ENCODE data around the gene GHR.

GHR gene

GRCh38 chr5:42492974-42493373, 69.7 kb downstream of the GHR start:
- H3K27me3 ChIP-seq (ENCODE audit: control insufficient read depth in 5 of 5, insufficient read depth in 4 of 5, low read length in 5 of 5) = no peaks in the 10 kb centered on the region
- H3K4me1 ChIP-seq (ENCODE audit: control insufficient read depth in 5 of 5, insufficient read depth in 5 of 5, low read length in 5 of 5) = peaks cover 0 to 56% (median 43%) of the 10 kb centered on the region in 5 donors

GRCh38 chr5:42494414-42494813, 71.2 kb downstream of the GHR start:
- Histone ChIP-seq H3K36me3 (ENCODE audit: control insufficient read depth in 5 of 5, insufficient read depth in 5 of 5, low read length in 5 of 5) (peaks cover 0 to 6% (median 0%) of the 10 kb centered on the region in 5 donors), H3K4me3 (ENCODE audit: low read depth in 1 of 5, low read length in 5 of 5) (no peak overlapping the region), H3K27ac (ENCODE audit: low read depth, low read length) (peak overlapping the region; percentile 55), H3K9ac (ENCODE audit: low read length in 5 of 5) (no peak overlapping the region), H3K4me1 (ENCODE audit: control insufficient read depth in 5 of 5, insufficient read depth in 5 of 5, low read length in 5 of 5) (peaks cover 0 to 64% (median 49%) of the 10 kb centered on the region in 5 donors), H3K27me3 (ENCODE audit: control insufficient read depth in 5 of 5, insufficient read depth in 4 of 5, low read length in 5 of 5) (no peaks in the 10 kb centered on the region), H3K9me3 (ENCODE audit: control insufficient read depth in 5 of 5, low read length in 5 of 5) (no peaks in the 10 kb centered on the region)

More at GRCh38 chr5:42492974-42493373, 69.7 kb downstream of the GHR start:
- Histone ChIP-seq H3K9ac (ENCODE audit: low read length in 5 of 5) (no peak overlapping the region), H3K36me3 (ENCODE audit: control insufficient read depth in 5 of 5, insufficient read depth in 5 of 5, low read length in 5 of 5) (peaks cover 0 to 17% (median 2%) of the 10 kb centered on the region in 5 donors), H3K27ac (ENCODE audit: low read depth, low read length) (peak overlapping the region; percentile 74), H3K9me3 (ENCODE audit: control insufficient read depth in 5 of 5, low read length in 5 of 5) (no peaks in the 10 kb centered on the region), H3K4me3 (ENCODE audit: low read depth in 1 of 5, low read length in 5 of 5) (no peak overlapping the region)

GRCh38 chr5:42495914-42496313, 72.7 kb downstream of the GHR start:
- Histone ChIP-seq H3K9me3 (ENCODE audit: control insufficient read depth in 5 of 5, low read length in 5 of 5) (no peaks in the 10 kb centered on the region), H3K27me3 (ENCODE audit: control insufficient read depth in 5 of 5, insufficient read depth in 4 of 5, low read length in 5 of 5) (no peaks in the 10 kb centered on the region), H3K4me1 (ENCODE audit: control insufficient read depth in 5 of 5, insufficient read depth in 5 of 5, low read length in 5 of 5) (peaks cover 0 to 72% (median 48%) of the 10 kb centered on the region in 5 donors), H3K9ac (ENCODE audit: low read length in 5 of 5) (no peak overlapping the region), H3K4me3 (ENCODE audit: low read depth in 1 of 5, low read length in 5 of 5) (no peak overlapping the region), H3K27ac (ENCODE audit: low read depth, low read length) (peak overlapping the region; percentile 25), H3K36me3 (ENCODE audit: control insufficient read depth in 5 of 5, insufficient read depth in 5 of 5, low read length in 5 of 5) (peaks cover 0 to 4% (median 0%) of the 10 kb centered on the region in 5 donors)

DNA sequence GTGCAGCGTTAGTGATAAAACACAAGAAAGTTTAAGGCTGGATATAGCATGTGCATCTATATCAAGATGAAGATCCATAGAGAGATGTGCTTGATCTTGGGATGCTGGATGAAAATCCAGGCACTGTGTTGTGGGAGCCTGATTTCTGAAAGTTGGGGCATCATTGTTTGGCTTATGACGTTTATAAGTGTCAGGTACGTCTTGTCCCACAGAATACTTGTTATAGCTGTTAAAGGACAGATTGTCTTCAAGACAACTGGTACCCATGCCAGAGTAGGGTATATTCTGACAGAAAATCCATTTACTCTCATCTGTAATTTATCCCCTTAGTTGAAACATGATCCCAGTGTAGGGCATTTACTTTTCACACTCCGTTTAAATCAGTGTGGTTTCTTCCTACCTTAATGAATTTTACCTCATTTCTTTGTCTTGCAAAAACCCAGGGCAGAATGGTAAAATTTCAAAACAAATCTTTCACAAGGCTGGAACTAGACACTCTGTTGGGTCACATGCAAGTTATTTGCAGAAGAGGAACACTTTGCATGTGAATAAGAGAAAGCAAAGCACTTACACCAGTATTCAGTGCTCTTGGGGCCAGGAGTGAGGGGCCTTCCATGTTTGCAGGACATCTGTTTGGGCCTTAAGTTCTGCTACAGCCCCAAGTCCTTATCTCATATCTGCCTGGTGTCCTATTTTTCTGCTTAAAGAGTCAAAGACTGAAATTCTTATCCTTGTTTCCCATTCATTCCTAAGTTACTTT, 73.3 kb downstream of the GHR start:
- H3K9me3 ChIP-seq (ENCODE audit: control insufficient read depth in 5 of 5, low read length in 5 of 5) = no peaks in the 10 kb centered on the region

DNA sequence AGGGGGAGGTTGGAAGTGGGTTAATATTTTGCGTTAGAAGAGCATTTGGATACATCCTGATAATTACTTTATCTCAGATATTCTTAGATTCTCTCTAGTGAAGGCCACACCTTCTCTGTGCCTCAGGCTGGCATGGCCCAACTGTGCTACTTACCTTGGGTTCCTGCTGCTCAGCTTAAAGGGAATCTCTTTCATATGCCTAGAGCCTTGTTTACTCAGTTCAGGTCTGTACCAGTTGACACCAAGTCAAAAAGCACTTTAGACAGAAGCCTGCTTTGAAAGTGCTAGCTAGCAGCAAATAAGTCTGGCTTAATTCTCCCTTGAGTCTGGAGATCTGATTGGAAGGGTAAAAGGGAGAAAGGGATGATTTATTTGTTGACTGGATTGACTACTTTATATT, 74.8 kb downstream of the GHR start:
- Histone ChIP-seq H3K4me1 (ENCODE audit: control insufficient read depth in 5 of 5, insufficient read depth in 5 of 5, low read length in 5 of 5) (peaks cover 0 to 60% (median 32%) of the 10 kb centered on the region in 5 donors), H3K9ac (ENCODE audit: low read length in 5 of 5) (no peak overlapping the region)

More for the DNA sequence above, 73.3 kb downstream of the GHR start:
- no peak overlapping the region for H3K9ac ChIP-seq (ENCODE audit: low read length in 5 of 5)
- H3K27me3 ChIP-seq (ENCODE audit: control insufficient read depth in 5 of 5, insufficient read depth in 4 of 5, low read length in 5 of 5) = no peaks in the 10 kb centered on the region
- H3K4me3 ChIP-seq (ENCODE audit: low read depth in 1 of 5, low read length in 5 of 5) = no peak overlapping the region
- peak overlapping the region; percentile 25 for H3K27ac ChIP-seq (ENCODE audit: low read depth, low read length)
- no peaks in the 10 kb centered on the region for H3K36me3 ChIP-seq (ENCODE audit: control insufficient read depth in 5 of 5, insufficient read depth in 5 of 5, low read length in 5 of 5)
- peaks cover 0 to 67% (median 41%) of the 10 kb centered on the region in 5 donors for H3K4me1 ChIP-seq (ENCODE audit: control insufficient read depth in 5 of 5, insufficient read depth in 5 of 5, low read length in 5 of 5)

GRCh38 chr5:42499016-42499415, 75.8 kb downstream of the GHR start:
- H3K4me1 ChIP-seq (ENCODE audit: control insufficient read depth in 5 of 5, insufficient read depth in 5 of 5, low read length in 5 of 5) = peaks cover 0 to 61% (median 41%) of the 10 kb centered on the region in 5 donors
- H3K4me3 ChIP-seq (ENCODE audit: low read depth in 1 of 5, low read length in 5 of 5) = no peak overlapping the region
- H3K27ac ChIP-seq (ENCODE audit: low read depth, low read length) = peak overlapping the region; percentile 40
- no peaks in the 10 kb centered on the region for H3K9me3 ChIP-seq (ENCODE audit: control insufficient read depth in 5 of 5, low read length in 5 of 5)
- no peak overlapping the region for H3K9ac ChIP-seq (ENCODE audit: low read length in 5 of 5)
- H3K27me3 ChIP-seq (ENCODE audit: control insufficient read depth in 5 of 5, insufficient read depth in 4 of 5, low read length in 5 of 5) = no peaks in the 10 kb centered on the region
- H3K36me3 ChIP-seq (ENCODE audit: control insufficient read depth in 5 of 5, insufficient read depth in 5 of 5, low read length in 5 of 5) = no peaks in the 10 kb centered on the region

More for the DNA sequence above, 74.8 kb downstream of the GHR start:
- H3K36me3 ChIP-seq (ENCODE audit: control insufficient read depth in 5 of 5, insufficient read depth in 5 of 5, low read length in 5 of 5) = no peaks in the 10 kb centered on the region
- H3K9me3 ChIP-seq (ENCODE audit: control insufficient read depth in 5 of 5, low read length in 5 of 5) = no peaks in the 10 kb centered on the region
- H3K27ac ChIP-seq (ENCODE audit: low read depth, low read length) = peak overlapping the region; percentile 40
- H3K27me3 ChIP-seq (ENCODE audit: control insufficient read depth in 5 of 5, insufficient read depth in 4 of 5, low read length in 5 of 5) = no peaks in the 10 kb centered on the region
- H3K4me3 ChIP-seq (ENCODE audit: low read depth in 1 of 5, low read length in 5 of 5) = no peak overlapping the region

DNA sequence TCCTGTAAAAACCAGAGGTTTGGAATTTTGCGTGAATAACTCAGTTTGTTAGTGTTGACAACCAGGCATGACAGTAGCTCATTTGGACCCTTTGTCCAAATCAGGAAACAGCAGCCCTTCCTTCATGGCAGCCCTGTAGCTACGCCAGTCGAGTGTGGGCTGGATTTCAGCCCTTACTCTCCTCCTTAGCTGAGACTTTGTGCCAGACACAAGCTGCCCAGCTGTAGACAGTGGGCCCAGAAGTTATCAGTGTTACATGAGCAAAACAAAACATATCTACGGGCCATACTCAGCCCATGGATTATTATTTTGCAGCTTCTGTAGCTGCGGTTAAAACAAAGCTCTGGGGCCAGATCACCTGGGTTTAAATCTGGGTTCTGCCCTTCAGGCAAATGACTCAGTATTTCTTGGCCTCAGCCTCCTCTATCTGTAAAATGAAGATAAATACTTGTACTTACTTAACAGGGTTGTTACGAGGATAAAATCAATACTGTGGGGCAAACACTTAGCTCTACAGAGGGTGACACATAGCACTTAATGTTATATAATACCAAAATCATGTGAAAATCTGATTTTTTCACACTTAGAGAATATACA, 76.9 kb downstream of the GHR start:
- peak overlapping the region; percentile 40 for H3K27ac ChIP-seq (ENCODE audit: low read depth, low read length)
- peaks cover 0 to 64% (median 38%) of the 10 kb centered on the region in 5 donors for H3K4me1 ChIP-seq (ENCODE audit: control insufficient read depth in 5 of 5, insufficient read depth in 5 of 5, low read length in 5 of 5)
- H3K9me3 ChIP-seq (ENCODE audit: control insufficient read depth in 5 of 5, low read length in 5 of 5) = no peaks in the 10 kb centered on the region
- H3K9ac ChIP-seq (ENCODE audit: low read length in 5 of 5) = no peak overlapping the region
- H3K36me3 ChIP-seq (ENCODE audit: control insufficient read depth in 5 of 5, insufficient read depth in 5 of 5, low read length in 5 of 5) = no peaks in the 10 kb centered on the region
- H3K4me3 ChIP-seq (ENCODE audit: low read depth in 1 of 5, low read length in 5 of 5) = no peak overlapping the region
- H3K27me3 ChIP-seq (ENCODE audit: control insufficient read depth in 5 of 5, insufficient read depth in 4 of 5, low read length in 5 of 5) = no peaks in the 10 kb centered on the region

- H3K9me3 ChIP-seq (ENCODE audit: control insufficient read depth in 5 of 5, low read length in 5 of 5) = no peaks in the 10 kb centered on the region
- peaks cover 0 to 64% (median 39%) of the 10 kb centered on the region in 5 donors for H3K4me1 ChIP-seq (ENCODE audit: control insufficient read depth in 5 of 5, insufficient read depth in 5 of 5, low read length in 5 of 5)
- no peaks in the 10 kb centered on the region for H3K27me3 ChIP-seq (ENCODE audit: control insufficient read depth in 5 of 5, insufficient read depth in 4 of 5, low read length in 5 of 5)
- H3K36me3 ChIP-seq (ENCODE audit: control insufficient read depth in 5 of 5, insufficient read depth in 5 of 5, low read length in 5 of 5) = no peaks in the 10 kb centered on the region
- H3K9ac ChIP-seq (ENCODE audit: low read length in 5 of 5) = peak overlapping the region in 2 of 5 donors; percentile 26 to 33
- no peak overlapping the region for H3K4me3 ChIP-seq (ENCODE audit: low read depth in 1 of 5, low read length in 5 of 5)
- peak overlapping the region; percentile 73 for H3K27ac ChIP-seq (ENCODE audit: low read depth, low read length)
Observed at GRCh38 chr5:42502613-42503470, 79.6 kb downstream of the GHR start.

DNA sequence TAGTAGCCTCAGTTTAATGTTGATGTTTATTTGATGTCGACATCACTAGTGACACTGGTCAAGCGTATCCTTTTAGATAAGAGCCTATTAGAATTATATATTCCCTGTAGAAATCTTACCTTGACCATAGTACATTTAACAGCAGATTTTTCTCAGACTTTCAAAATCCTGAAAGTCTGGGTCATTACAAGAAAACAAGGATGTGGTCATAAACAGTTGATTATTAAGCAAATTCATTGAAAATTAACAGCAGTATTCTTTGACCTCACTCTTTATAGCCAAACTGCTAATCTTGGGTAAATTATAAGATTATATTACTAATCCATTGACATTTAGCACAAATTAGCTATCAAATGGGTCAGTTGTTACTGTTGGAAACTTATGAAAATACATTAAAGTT, 83.4 kb downstream of the GHR start:
- Histone ChIP-seq H3K9ac (ENCODE audit: low read length in 5 of 5) (no peak overlapping the region), H3K4me3 (ENCODE audit: low read depth in 1 of 5, low read length in 5 of 5) (no peak overlapping the region), H3K27me3 (ENCODE audit: control insufficient read depth in 5 of 5, insufficient read depth in 4 of 5, low read length in 5 of 5) (no peaks in the 10 kb centered on the region), H3K4me1 (ENCODE audit: control insufficient read depth in 5 of 5, insufficient read depth in 5 of 5, low read length in 5 of 5) (peaks cover 0 to 55% (median 29%) of the 10 kb centered on the region in 5 donors), H3K27ac (ENCODE audit: low read depth, low read length) (peak overlapping the region; percentile 68), H3K36me3 (ENCODE audit: control insufficient read depth in 5 of 5, insufficient read depth in 5 of 5, low read length in 5 of 5) (no peaks in the 10 kb centered on the region), H3K9me3 (ENCODE audit: control insufficient read depth in 5 of 5, low read length in 5 of 5) (no peaks in the 10 kb centered on the region)
